Progenitor cell of endocrine pancreas (in vitro differentiated cells): ENCODE results near the gene DDHD1. TPM values are rescaled to one million over a fixed set of nuclear protein-coding genes. Genes with fewer than 3 reads are reported as not detected.

Source experiments
- DNase-seq: peaks from one replicate; pipeline ENCODE4 v3.0.0; 2021; ENCODE audit warnings: low spot score; ENCODE audit not compliant: unreplicated experiment
- H3K27ac Mint-ChIP-seq: 2 replicates; pipeline ENCODE4 v1.8.0; 2021; ENCODE audit warnings: mild to moderate bottlenecking, moderate library complexity, mixed read lengths
- H3K27me3 Mint-ChIP-seq: 2 replicates; pipeline ENCODE4 v1.8.0; 2021; ENCODE audit warnings: mixed read lengths
- H3K36me3 Mint-ChIP-seq: 2 replicates; pipeline ENCODE4 v1.8.0; 2022; ENCODE audit warnings: mixed read lengths; ENCODE audit not compliant: insufficient read depth
- H3K4me1 Mint-ChIP-seq: 2 replicates; pipeline ENCODE4 v1.8.0; 2021; ENCODE audit warnings: low read depth, mixed read lengths
- H3K4me3 Mint-ChIP-seq: 2 replicates; pipeline ENCODE4 v1.8.0; 2021; ENCODE audit warnings: low read depth, mild to moderate bottlenecking, moderate library complexity, mixed read lengths
- H3K9me3 Mint-ChIP-seq: 2 replicates; pipeline ENCODE4 v1.8.0; 2021; ENCODE audit warnings: low read depth, mixed read lengths
- total RNA-seq: library from RNA; stranded (reverse); gene quantifications from 2 replicates; pipeline ENCODE4 v1.2.1, GENCODE V29; 2021
- TF ChIP-seq, protein P1 (sequence below): fragments of 200-600 bp; sonication (generic); IDR thresholded peaks from one replicate; pipeline ENCODE4 v1.5.0; 2021; ENCODE audit warnings: antibody characterized with exemption, mild to moderate bottlenecking; ENCODE audit not compliant: unreplicated experiment

Gene DDHD1
- total RNA-seq, 1 donor from 2014 or later = 23.0 TPM

DNA sequence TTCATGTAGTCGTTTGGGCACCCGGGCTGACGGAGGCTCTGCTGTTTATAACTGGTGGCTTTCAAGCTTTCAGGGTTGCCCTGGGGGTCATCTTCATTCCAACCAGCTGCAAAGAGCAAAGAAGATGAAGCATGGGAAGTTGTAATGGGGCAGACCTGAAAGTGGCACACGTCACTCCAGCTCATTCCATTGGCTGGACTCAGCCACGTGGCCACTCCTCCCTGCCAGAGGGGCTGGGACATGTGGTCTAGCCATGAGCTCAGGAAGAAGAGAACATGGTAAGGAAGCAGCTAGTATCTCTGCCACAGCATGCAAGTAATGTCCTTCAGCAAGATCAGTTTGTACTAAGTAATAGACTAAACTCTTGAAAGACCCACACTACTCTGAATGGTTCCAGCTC, 150.5 kb downstream of the DDHD1 start:
- no peaks in the 10 kb centered on the region for H3K36me3 Mint-ChIP-seq
- no peak overlapping the region for H3K27ac Mint-ChIP-seq
- no peak for DNase-seq
- no peaks in the 10 kb centered on the region for H3K4me1 Mint-ChIP-seq
- no peaks in the 10 kb centered on the region for H3K9me3 Mint-ChIP-seq
- H3K27me3 Mint-ChIP-seq = no peaks in the 10 kb centered on the region
- no peak overlapping the region for H3K4me3 Mint-ChIP-seq
- TF ChIP-seq, protein P1, sequence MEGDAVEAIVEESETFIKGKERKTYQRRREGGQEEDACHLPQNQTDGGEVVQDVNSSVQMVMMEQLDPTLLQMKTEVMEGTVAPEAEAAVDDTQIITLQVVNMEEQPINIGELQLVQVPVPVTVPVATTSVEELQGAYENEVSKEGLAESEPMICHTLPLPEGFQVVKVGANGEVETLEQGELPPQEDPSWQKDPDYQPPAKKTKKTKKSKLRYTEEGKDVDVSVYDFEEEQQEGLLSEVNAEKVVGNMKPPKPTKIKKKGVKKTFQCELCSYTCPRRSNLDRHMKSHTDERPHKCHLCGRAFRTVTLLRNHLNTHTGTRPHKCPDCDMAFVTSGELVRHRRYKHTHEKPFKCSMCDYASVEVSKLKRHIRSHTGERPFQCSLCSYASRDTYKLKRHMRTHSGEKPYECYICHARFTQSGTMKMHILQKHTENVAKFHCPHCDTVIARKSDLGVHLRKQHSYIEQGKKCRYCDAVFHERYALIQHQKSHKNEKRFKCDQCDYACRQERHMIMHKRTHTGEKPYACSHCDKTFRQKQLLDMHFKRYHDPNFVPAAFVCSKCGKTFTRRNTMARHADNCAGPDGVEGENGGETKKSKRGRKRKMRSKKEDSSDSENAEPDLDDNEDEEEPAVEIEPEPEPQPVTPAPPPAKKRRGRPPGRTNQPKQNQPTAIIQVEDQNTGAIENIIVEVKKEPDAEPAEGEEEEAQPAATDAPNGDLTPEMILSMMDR = no peak

GRCh38 chr14:53001787-53002378, 151.2 kb downstream of the DDHD1 start:
- DNase-seq = no peak
- Mint-ChIP-seq H3K27me3 (no peaks in the 10 kb centered on the region), H3K36me3 (no peaks in the 10 kb centered on the region), H3K4me1 (no peaks in the 10 kb centered on the region), H3K4me3 (no peak overlapping the region), H3K9me3 (no peaks in the 10 kb centered on the region), H3K27ac (no peak overlapping the region)
- TF ChIP-seq, protein P1 = no peak

GRCh38 chr14:52998376-52999015, 154.6 kb downstream of the DDHD1 start:
- Mint-ChIP-seq H3K36me3 (no peaks in the 10 kb centered on the region), H3K9me3 (no peaks in the 10 kb centered on the region), H3K4me3 (no peak overlapping the region), H3K4me1 (no peaks in the 10 kb centered on the region), H3K27ac (no peak overlapping the region), H3K27me3 (no peaks in the 10 kb centered on the region)
- TF ChIP-seq, protein P1 = no peak
- no peak for DNase-seq

- Mint-ChIP-seq H3K4me3 (no peak overlapping the region), H3K36me3 (no peaks in the 10 kb centered on the region), H3K27ac (no peak overlapping the region), H3K4me1 (no peaks in the 10 kb centered on the region), H3K9me3 (no peaks in the 10 kb centered on the region), H3K27me3 (no peaks in the 10 kb centered on the region)
- TF ChIP-seq, protein P1 = no peak
- DNase-seq = no peak
Measured at GRCh38 chr14:52996493-52996892, 156.6 kb downstream of the DDHD1 start.

GRCh38 chr14:52995998-52996397, 157.1 kb downstream of the DDHD1 start:
- Mint-ChIP-seq H3K4me3 (no peak overlapping the region), H3K27me3 (no peaks in the 10 kb centered on the region), H3K9me3 (no peaks in the 10 kb centered on the region), H3K27ac (no peak overlapping the region), H3K4me1 (no peaks in the 10 kb centered on the region), H3K36me3 (no peaks in the 10 kb centered on the region)
- TF ChIP-seq, protein P1 = no peak
- DNase-seq = no peak
